Mucosa of gallbladder (tissue), 1 donor: ENCODE measurements around the gene CST6. TPM values are rescaled to one million over a fixed set of nuclear protein-coding genes. Genes with fewer than 3 reads are reported as not detected.
"Not testable (repeated sequence)": the region's sequence is repeated elsewhere in the genome, so short reads cannot be mapped to it uniquely, and the experiment has no call there.

ENCODE experiments used
- DNase-seq: peaks from one replicate; pipeline ENCODE4 v3.0.0-alpha.2; 2020; ENCODE audit warnings: low spot score
- total RNA-seq: library from RNA; stranded (reverse); gene quantifications from one replicate; pipeline ENCODE4 v1.2.1, GENCODE V29; 2021
- donor health status: DM: no; HTN: no; CAD: no.

The CST6 gene
- total RNA-seq, 1 donor from 2014 or later: 1.0 TPM

DNA sequence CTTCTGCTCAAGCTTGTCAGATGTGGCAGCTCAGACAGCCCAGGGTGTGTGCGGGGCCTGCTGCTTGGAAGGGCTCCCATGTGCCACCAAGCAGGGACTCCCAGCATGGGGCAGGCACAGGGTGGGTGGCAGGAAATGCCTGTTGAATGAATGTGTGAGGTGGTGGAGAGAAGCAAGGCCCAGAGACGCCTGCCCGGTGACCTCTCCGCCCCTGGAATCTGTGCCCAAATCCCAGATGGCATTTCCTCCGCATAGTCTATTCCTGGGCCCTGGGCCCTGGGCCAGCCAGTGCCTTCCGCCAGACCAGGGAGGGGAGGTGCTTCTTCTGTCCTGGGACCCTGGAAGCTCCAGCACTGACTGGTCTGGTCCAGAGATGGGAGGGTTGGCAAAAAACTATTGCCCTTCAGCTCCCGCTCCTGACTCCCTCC is 3.7 kb downstream of the CST6 start:
- DNase-seq: no peak

DNA sequence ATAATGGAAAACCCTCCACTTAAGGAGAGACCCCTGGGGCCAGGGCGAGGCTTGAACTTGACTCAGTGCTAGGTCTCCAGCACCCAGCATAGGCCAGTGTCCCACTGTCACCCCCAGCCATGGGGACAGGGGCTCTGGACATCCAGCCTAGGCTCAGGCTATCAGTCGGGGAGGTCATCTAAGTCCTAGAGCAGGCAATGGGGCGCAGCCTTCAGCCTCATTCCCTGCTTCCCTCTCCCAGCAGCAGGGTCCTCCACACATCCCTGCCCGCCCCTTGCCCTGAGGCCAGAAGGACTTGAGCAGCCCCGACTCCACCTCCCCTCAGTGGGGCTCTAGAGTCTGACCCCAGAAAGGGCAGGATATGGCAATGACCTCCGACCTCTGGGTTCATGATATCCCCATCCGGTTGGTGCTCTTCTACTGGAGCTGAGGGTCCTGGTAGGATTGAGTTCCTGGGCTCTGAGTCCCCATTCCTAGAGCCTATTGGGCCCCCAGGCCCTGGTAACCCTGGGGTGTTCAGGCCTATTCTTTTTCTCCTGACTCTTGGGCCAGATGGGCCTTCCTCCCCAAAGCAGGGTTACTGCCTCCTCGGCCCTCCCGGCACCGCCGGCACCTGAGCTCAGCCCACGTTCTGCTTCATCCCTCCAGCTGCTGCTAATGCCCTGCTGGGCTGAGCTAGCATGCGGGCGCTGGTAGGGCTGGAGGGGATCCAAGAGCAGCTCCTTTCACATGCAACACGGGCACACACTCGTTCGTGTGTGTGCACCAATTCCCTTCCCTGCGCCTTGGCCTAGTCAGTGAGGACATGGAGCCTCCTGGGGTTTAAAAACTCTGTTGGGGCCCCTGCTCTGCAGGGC is 4.4 kb downstream of the CST6 start:
- DNase-seq: no peak

DNA sequence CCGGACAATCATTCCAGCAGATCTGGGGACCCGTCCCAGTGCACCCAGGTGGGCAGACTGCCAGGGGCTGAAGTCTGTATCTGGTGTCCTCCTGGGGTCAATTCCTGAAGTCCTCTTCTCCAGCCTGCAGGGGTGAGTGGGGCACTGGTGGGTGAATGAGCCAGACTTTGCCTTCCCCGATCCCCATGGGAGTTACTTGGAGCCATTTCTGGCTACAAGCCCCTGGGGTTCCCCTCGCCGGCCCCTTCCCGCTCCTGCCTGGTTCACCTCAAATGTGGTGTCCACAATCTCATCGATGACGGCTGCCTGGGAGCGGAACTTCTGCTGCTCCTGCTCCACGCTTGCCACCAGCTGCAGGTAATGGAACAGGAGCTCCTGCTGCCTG is 5.0 kb downstream of the CST6 start:
- no peak for DNase-seq

DNA sequence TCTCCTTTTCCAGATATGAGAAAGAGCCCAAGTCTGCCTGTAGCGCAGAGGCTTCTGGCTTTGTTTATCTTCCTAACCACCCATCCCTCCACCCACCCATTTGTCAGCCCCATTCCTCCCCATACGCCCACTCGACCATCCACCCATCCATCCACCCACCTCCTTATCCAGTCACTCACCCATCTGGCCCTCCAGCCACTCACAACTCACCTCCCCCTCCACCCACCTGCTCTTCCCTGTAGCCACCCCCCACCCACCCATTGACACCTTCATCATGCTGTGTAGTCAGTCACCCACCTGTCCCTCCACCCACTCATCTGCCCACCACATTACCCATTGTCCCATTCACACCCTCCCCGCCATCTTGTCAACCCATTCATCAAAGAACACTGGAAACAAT is 5.5 kb downstream of the CST6 start:
- DNase-seq: no peak

DNA sequence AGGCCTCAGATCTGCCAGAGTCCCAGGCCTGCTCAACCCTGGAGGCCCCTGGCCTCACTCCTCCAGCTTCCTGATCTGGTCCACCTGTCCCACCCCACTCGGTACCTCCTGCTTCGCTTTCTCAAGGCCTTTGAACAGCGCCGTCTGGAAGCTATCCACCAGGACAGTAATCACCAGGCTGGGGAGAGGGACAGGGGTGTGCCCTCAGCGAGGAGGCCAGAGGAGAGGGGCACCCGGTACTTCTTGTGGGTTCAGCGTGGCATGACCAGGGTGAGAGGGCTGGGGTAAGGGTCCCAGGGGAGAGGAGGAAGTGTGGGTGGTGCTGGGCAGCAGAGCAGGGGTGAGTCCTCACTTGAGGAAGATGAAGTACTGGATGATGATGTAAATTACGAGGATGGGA is 8.4 kb downstream of the CST6 start:
- no peak for DNase-seq

DNA sequence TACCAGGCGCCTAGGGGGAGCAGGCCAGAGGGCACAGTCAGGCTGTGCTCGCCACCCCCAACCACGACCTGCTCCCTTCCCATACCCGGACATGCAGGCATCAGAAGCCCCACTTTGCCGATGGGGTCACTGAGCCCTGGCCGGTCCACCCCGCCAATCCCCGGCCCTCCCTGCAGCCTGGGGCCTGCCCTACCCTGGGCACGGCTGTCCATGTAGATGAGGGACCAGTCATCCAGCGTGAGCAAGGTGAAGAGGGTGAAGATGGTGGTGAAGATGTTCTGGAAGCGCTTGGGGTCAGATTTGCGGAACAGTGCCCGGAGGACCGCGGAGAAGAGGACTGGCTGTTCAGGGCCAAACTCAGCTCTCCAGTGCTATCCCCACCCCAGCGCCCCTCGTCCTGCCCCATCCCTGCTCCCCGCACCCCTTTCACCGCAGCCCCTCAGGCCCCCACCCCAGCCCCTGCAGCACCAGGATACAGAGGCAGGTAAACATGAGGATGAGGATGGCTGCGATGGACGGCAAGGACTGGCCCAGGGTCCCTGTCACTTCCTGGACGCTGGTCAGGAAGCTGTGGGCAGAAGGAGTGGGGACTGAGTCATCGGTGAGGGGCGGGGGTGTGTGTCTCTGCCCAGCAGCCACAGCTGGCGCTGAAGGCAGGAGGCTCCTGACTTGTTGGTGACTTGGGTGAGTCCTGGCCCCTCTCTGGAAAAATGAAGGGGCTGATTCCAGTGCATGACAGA is 9.0 kb downstream of the CST6 start:
- DNase-seq: peak; percentile 25

DNA sequence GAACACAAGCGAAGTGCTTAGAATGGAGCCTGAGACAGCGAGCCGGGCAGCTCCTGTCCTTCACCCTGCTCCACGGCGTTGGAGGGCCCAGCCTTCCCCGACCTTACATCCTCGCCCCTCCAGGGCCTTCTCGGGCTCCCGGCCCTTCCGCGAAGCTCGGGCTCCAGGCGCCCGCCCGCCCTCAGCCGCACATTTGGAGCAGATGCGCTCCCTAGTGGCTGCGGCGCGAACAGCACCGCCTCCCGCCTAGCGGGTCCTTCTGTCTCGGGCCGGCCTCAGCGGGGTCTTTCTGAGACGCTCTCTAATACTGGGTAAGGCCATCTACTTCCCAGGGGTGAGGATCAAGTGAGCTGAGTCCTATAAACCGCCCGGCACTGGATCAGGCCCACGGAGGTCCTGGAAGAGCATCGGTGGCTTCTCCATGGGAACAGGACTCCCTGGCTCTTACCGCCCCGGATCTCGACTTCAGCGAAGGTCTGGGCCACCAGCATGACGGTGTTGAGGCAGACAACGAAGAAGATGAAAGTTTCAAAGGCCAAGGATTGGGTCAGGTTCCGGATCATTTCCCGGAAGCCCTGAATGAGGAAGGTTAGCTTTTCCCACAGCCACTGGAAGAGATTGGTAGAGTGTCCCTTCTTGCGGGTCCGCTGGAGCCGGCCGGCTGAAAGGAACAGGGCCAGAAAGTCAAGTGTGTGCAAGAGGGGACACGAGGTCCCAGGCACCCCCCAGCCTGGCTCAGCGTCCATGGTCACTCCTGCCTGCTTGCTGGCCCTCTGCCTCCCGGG is 10.8 kb downstream of the CST6 start:
- DNase-seq: peak; percentile 64

DNA sequence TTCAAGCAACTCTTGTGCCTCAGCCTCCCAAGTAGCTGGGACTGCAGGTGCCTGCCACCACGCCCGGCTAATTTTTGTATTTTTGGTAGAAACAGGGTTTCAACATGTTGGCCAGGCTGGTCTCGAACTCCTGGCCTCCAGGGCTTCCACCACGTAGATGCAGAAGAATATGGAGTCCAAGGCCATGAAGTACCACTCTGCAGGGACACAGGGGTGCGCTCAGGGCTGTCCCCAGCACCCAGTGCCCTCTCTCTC is 11.3 kb downstream of the CST6 start:
- not testable (repeated sequence) for DNase-seq

DNA sequence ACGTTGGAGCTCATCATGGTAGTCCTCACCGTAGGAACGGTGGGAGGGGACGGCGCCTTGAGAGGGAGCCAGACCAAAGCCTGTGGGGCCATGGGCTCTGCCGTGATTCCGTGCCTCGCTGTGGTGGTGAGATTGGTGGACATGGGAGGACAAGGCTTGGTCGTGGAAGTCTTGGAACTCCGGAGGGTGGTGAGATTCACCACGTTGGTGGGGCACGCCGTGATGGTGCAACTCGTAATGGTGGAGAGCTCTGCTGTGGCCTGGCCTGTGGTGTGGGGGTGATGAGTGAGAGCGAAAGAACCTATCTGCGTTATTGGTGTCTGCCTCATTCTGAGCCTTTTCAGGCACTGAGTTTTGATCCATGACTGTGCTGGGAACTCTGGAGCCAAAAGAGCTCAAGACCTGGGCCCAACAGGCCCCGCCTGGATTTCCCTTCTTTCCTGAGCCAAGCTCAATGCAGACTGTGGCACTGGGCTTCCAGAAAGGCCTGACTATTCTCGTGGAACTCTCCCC is 14.3 kb downstream of the CST6 start, which contains the start of gene CATSPER1:
TSS of gene CATSPER1 (minus strand) at position 463 of the 513 bp plus-strand sequence. CDS start at position 363, 100 bp downstream.
- no peak for DNase-seq

DNA sequence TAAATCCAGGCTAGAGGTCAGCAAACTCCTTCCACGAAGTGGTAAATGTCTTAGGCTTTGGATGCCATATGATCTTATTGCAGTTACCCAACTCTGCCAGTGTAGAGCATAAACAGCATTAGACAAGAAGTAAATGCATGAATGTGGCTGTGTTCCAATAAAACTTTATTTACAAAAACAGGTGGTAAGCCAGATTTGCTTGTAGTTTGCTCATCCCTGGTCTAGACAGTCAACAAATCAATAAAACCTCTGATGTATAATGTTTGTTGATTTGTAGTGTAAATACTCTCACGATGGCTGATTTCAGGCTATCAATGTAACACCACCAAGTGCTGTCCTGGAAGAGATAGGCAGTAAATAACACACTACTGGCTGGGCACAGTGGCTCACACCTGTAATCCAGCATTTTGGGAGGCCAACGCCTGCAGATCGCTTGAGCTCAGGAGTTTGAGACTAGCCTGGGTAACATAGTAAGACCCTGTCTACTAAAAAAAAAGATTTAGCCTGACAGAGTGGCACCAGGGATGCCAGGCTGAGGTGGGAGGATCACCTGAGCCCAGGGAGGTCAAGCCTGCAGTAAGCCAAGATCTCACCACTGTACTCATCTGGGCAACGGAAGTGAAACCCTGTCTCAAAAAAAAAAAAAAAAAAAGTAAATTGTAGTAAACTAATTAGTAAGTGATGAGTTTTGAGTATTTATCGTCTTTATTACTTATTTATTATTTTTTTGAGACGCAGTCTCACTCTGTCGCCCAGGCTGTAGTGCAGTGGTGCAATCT is 21.3 kb downstream of the CST6 start:
- DNase-seq: no peak

DNA sequence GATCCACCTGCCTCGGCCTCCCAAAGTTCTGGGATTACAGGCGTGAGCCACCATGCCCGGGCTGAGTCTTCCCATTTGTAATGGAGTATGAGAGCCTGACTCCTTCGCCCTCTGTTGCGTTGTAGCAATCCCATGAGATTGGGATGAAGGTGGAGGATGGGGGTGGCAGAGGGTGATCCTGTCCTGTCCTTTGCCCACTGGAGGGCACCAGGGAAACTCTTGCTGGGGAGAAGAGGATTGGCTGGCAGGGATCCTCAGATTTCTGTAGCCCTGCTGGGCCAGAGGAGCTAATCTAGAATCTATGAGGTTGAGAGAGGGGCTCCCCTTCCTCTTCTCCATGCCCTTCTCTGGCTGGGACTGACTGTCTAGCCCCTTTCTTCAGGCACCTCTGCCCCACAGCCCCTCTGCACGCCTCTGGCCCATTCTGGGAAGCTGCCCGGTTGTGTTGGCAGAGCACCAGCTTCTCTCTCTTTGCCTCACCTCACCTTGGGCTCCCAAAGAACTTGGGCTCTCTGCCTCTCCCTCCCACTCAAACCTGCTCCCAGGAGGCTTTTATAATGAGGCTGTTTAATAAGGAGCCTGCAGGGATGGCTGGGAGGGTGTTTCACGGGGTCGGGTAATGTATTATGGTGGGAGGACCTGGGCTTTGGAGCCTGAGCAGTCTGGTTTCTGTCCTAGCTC is 24.0 kb downstream of the CST6 start:
- no peak for DNase-seq

DNA sequence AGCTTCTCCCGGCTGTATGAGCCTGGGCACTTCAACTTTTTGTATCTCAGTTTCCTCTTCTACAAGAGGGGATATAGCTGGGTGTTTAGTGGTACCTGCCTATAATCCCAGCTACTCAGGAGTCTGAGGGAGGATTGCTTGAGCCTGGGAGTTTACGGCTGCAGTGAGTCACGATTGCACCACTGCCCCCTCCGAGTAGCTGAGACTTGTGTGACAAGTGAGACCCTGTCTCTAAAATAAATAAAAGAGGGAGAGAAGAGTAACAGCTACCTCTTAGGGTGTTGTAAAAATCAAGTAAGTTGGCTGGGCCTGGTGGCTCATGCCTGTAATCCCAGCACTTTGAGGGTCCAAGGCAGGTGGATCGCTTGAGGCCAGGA is 24.5 kb downstream of the CST6 start:
- no peak for DNase-seq

DNA sequence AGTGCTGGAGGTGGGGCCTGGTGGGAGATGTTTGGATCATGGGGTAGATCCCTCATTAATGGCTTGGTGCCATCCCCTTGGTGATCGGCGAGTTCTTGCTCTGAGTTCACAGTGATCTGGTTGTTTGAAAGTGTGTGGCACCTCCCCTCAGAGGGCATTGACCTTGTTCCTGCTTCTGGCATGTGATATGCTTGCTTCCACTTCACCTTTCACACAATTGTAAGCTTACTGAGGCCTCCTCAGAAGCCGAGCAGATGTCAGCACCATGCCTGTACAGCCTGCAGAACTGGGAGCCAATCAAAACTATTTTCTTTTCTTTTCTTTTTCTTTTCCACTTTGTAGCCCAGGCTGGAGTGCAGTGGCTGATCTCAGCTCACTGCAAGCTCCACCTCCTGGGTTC is 25.5 kb downstream of the CST6 start:
- no peak for DNase-seq

DNA sequence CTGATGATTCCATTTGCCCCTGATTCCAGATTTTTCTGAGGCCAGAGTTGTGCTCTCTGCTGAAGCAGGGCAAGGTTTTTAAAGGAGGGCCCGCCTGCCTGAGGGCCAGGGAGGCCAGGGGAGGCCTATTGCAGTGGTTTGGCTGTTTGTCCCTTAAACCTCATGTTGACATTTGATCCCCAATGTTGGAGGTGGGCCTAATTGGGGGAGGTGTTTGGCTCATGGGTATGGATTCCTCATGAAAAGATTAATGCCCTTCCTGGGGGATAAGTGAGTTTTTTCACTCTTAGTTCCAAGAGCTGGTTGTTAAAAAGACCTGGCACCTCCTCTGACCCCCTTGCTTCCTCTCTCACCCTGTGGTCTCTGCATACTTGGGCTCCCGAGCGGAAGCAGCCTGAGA is 28.0 kb downstream of the CST6 start:
- DNase-seq: no peak

DNA sequence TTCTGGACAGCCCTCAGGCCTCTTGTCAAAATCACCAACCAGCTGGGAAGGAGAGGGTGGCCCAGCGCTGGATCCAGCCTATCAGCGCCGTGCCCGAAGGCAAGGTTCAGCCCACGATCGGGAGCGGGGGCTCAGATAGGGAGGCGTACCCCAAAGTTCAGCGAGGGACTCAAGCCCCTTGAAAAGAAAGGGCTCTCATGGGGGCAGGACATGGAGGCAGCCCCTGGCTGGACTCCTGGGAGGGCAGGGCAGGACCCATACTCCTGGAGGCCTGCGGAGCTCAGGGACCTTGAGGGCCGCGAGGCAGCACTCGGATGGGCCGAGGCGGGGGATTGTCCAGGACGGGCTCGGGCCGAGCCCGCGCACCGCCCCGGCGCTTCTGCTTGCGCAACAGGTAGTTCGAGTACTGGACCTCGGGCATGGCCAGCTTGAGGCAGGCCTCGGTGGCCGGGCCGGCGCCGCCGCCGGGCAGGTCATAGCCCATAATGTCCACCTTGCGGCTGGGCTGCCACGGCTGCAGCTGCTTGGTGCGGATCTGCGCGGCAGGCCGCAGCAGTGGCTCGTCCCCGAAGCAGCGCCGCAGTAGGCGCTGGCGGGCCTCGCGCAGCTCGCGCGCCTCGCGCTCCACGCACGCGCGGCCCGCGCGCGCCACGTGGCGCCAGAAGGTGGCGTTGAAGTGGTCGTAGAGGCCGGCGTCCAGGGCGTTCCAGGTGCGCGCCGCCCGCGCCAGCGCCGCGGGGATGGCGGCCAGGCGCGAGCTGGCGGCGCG is 30.6 kb downstream of the CST6 start:
- DNase-seq: no peak

DNA sequence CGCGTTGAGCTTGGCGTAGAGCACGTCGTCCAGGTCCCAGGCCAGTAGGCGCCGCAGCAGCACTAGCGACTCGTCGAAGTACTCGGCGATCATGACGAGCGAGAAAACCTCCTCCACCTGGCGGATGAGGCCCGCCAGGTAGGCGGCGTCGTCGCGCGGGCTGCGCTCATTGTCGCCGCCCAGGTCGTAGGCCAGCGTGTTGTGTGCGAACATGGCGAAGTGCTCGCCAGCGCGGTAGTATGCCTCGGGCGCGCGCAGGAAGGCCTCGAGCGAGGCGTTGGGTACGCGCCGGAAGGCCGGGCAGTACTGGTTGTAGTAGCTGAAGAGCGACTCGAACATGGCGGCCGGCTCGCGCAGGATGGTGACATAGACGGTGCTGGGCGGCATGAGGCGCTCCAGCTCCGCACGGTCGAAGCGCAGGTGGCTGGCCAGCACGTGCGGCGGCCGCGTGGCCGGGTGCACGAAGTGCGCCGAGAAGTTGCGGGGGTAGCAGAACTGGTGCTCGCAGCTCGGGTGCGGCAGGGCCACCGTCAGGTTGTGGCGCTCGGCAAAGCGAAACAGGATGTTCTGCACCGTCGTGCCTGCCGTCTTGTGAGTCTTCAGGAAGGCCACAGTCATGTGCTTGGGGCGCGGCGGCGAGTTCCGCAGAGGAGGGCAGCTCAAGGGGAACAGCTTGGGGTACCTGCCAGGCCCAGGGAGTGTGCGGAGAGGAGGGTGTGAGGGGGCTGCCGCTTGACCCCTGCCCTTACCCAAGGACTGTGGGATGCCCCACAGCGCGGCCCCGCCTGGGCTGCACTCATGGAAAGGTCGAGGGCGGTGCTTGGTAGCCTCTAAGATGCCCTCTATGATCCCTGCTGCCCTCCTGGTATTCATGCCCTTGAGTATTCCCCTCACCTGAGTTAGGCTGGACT is 31.4 kb downstream of the CST6 start:
- no peak for DNase-seq

DNA sequence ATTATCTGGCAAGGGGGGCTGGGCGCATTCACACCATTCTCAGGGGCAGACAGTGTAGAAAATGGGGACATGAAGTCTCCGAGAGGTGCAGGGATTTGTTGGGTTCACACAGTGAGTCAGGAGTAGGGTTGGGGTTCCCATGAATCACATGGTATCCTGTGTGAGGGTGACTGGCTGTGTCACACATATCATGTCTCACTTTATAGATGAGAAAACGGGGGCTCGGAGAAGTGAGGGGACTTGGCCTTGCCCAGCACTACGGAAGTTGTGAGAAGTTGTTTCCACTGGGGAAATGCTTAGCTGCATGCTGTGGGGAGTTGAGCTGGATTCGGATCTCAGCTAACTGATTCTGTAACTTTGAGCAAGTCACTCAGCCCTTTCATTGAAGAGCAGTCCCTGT is 32.9 kb downstream of the CST6 start:
- no peak for DNase-seq

DNA sequence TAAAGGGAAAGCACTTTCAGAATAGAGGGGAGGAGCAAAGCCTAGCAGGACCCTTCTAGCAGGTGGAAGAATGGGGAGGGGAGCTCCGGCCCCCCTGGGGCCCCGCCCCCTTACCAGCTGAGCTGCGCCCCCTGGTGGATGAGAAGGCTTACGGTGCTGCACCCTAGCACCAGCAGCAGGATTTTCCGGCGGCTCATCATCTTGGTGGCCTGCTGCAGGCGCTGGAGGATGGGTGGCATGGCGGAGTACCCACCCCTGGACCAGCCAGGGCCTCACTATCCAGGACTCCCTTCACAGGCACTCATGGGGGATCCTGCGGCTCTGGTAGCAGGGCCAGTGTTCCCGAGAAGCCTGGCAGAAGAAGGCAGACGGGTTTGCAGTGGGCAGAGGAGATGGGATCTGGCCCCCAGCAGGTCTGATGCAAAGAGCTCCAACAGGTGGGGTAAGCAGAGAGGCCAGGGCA is 33.4 kb downstream of the CST6 start:
- peak; percentile 65 for DNase-seq

DNA sequence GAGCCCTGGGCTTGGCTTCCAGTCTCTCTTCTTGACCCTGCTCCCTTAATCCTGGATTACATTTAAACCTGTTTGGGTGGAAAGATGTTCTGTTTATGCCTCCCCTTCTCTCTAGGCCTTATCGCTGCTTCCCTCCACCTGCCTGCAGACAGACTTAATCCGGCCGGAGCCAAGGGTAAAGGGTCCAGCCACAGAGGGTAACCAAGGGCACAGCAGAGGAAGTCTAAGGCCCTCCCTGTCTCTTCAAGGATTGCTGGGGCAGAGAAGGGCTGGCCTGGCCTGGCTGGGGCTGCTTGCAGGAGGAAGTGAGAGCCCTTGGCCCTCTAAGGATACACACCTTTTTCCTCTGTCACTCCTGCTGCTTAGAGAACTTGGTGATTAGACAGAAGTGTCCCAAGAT is 35.1 kb downstream of the CST6 start:
- no peak for DNase-seq
